Measurements from ENCODE around the gene LSR.

The LSR gene

GRCh38 chr19:35267818-35268535, 19.2 kb downstream of the LSR start:
- no peak for TF ChIP-seq CTCF (IDR thresholded peaks at IDR 0.05; ENCODE audit: control insufficient read depth, insufficient read depth, low read depth, low read length, missing control alignments)

GRCh38 chr19:35268536-35269437, 20.0 kb downstream of the LSR start, which contains the start of gene USF2:
Gene USF2 (plus strand): TSS chr19:35268962. CDS start chr19:35269102, 140 bp downstream.
- H3K4me3 ChIP-seq (ENCODE audit: control insufficient read depth, low read depth, low read length): peak within 1 kb of the TSS; percentile 71
- DNase-seq (ENCODE audit: low read depth): no peak
- no peak for TF ChIP-seq CTCF (IDR thresholded peaks at IDR 0.05; ENCODE audit: control insufficient read depth, insufficient read depth, low read depth, low read length, missing control alignments)

More at GRCh38 chr19:35267818-35268535, 19.2 kb downstream of the LSR start:
- peak overlapping the region; percentile 71 for H3K4me3 ChIP-seq (ENCODE audit: control insufficient read depth, low read depth, low read length)
- DNase-seq (ENCODE audit: low read depth): no peak

- H3K4me3 ChIP-seq (ENCODE audit: control insufficient read depth, low read depth, low read length): peak overlapping the region; percentile 49
- peak; percentile 59 for TF ChIP-seq CTCF (IDR thresholded peaks at IDR 0.05; ENCODE audit: control insufficient read depth, insufficient read depth, low read depth, low read length, missing control alignments)
- DNase-seq (ENCODE audit: low read depth): peak; percentile 11
These were observed 20.8 kb downstream of the LSR start for GRCh38 chr19:35269438-35270117.

- no peak for TF ChIP-seq CTCF (IDR thresholded peaks at IDR 0.05; ENCODE audit: control insufficient read depth, insufficient read depth, low read depth, low read length, missing control alignments)
- no peak for DNase-seq (ENCODE audit: low read depth)
- H3K4me3 ChIP-seq (ENCODE audit: control insufficient read depth, low read depth, low read length): no peak overlapping the region
These were observed 21.6 kb downstream of the LSR start for GRCh38 chr19:35270381-35270811.

GRCh38 chr19:35271546-35271945, 22.7 kb downstream of the LSR start:
- no peak for TF ChIP-seq CTCF (IDR thresholded peaks at IDR 0.05; ENCODE audit: control insufficient read depth, insufficient read depth, low read depth, low read length, missing control alignments)
- DNase-seq (ENCODE audit: low read depth): no peak

GRCh38 chr19:35272122-35272719, 23.4 kb downstream of the LSR start:
- no peak for TF ChIP-seq CTCF (IDR thresholded peaks at IDR 0.05; ENCODE audit: control insufficient read depth, insufficient read depth, low read depth, low read length, missing control alignments)
- no peak overlapping the region for H3K4me3 ChIP-seq (ENCODE audit: control insufficient read depth, low read depth, low read length)
- no peak for DNase-seq (ENCODE audit: low read depth)

More at GRCh38 chr19:35271546-35271945, 22.7 kb downstream of the LSR start:
- no peak overlapping the region for H3K4me3 ChIP-seq (ENCODE audit: control insufficient read depth, low read depth, low read length)

Data from AG09309 (cell line).